Germinal center (tissue), 1 donor: ENCODE measurements around the gene ZNF319.
"Not testable (repeated sequence)": the region's sequence is repeated elsewhere in the genome, so short reads cannot be mapped to it uniquely, and the experiment has no call there.

Experiments used
- DNase-seq: peaks from one replicate; pipeline ENCODE4 v3.0.0; 2012; ENCODE audit warnings: mixed read lengths, low spot score

Gene ZNF319

DNA sequence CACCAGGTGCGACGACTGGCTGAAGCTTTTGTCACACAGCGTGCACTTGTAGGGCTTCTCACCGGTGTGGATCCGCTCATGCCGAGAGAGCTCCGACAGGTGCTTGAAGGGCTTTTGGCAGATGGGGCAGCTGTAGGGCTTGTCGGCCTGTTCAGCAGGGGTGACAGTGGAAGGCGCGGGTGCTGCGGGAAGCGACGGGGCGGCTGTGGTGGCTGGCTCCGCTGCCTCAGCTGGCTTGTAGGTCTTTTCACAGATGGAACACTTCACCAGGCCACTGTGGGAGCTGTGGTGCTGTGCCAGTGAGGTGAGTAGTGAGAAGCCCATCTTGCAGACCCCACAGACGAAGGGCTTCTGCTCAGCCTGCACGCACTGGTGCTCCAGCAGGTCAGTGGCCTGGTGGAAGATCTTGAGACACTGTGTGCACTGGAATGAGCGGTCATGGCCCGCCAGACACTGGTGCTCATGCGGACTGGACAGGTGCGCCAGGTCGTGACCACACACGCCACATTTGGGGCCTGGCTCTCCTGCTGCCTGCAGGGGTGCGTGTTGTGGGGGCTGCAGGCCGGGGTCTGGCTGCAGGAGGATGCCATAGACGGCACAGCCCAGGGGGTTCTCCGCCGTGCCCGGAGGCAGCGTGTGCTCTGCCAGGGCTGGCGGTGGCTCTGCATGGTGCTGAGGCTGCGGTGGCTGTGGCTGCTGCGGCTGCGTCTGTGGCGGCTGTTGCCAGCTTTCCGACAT is 2.8 kb downstream of the ZNF319 start:
- DNase-seq: no peak

DNA sequence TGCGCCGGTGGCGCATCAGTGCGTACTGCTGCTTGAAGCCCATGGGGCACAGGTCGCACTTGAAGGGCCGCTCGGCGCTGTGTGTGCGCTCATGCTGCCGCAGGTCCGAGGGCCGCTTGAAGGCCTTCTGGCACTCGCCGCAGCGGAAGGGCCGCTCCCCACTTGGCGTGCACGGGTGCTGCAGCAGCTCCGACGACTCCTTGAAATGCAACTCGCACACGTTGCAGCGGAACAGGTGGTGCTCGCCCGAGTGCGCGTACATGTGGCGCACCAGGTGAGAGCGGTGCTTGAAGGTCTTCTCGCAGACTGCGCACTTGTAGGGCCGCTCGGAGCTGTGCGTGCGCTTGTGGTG is 3.3 kb downstream of the ZNF319 start:
- no peak for DNase-seq

DNA sequence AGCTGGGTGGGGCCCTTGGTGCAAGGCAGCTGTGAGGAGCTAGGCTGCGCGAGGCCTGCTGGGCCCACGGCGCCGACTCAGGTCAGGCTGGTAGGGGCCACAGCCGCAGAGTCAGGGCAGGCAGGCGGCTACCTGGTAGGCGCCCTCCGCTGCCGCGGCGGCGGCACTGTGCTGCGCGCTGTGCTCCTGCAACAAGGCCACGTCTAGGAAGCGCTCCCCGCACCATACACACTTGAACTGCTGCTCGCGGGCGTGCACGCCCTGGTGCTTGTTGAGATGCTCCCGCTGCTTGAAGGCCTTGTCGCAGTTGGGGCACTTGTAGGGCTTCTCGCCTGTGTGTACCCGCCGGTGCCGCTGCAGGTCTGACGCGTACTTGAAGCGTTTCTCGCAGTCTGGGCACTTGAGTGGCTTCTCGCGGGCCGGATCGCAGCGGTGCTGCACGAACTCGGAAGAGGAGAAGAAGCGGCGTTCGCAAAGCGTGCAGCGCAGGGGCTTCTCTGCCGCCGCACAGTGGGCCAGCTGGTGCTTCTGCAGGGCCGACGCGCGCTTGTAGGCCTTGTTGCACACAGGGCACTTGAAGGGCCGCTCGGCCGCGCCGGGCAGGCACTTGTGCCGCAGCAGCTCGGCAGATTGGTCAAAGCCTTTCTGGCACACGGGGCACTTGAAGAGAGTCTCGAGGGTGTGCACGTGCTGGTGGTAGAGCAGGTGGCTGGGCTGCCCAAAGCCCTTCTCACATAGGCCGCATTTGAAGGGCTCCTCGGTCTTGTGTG is 3.9 kb downstream of the ZNF319 start:
- no peak for DNase-seq

DNA sequence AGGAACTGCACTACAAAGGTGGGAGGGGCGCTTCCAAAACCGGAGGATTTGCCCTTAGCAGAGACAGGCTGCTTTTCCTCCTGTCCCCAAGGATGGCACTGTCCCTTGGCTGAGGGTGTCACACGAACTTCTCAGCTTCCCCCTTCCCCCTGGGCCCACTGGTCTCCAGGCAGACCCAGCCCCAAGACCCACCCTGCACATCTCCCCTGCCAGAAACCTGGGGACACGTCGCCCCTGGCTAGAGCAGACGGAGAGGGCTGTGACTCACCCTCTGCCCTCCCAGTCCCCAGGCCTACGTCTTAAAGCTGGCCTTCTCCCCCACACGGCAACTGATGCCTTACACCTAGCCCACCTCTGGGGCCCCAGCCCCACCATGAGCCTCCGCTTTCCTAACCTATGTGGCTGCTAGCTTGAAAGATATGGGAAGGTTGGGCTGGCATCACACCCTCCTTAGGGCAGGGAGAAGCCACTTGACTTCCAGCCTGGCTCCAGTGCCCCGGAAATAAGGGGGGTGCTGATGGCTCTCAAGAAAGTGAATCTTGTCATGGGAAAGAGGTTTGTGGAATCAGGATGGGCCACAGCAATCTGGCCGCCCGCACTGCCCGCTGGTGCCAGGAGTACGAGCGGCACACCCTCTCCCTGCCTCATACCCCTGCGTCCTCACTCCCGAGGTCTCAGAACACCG is 4.6 kb downstream of the ZNF319 start:
- no peak for DNase-seq

DNA sequence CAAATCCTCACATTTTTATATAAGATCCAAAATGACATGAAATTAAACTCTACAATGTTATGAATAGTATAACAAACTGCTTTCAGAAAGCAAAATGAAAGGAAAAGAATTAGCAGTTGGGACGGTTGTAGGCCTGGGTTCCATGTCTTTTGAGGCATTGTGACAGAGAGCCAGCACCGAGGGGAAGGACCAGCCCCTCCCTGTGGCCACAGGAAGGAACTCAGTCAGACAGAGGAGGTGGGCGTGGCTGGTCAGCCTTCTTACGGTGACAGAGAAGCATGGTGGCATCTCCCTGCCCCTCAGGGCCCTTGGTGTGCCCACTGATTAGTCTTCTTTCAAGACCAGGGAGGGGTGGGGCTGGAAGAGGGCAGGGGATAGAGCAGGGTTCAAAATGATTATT is 5.7 kb downstream of the ZNF319 start:
- DNase-seq: no peak

DNA sequence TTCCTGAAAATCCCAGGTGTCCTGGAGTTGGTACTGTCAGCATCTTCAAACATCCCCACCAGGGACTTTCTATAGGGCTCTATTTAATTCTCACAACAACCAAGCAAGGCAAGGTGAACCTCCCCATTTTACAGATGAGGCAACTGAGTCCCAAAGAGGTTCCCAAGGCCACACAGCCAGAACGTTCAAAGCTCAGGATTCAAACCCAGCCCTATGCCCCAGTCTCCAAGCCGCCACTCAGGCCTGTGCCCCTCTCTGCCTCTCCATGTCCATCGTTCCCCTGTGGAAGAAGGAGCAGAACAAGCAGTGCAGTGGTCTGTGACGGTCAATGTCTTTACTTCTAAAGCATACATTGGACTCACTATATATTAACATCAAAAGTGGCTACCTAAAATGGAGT is 6.1 kb downstream of the ZNF319 start:
- DNase-seq: no peak

DNA sequence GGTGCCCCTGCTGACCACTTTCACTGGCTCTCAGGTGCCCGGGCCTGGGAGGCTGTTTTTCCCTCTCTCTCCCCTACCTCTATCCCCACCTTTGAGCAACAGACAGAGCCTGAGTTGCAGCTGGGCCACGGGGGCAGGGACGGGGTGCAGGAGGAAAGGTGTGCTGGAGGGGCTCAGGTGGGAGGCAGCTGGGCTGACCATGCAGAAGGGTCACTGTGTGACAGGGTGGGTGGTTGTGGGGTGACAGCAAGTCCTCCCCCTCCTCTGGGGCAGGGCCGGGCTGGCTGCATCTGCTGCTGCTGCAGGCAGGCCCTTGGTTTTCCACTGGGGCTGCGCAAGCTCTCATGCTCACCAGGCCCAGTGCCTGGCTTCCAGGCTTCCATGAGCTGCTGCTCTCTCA is 6.6 kb downstream of the ZNF319 start:
- DNase-seq: no peak

DNA sequence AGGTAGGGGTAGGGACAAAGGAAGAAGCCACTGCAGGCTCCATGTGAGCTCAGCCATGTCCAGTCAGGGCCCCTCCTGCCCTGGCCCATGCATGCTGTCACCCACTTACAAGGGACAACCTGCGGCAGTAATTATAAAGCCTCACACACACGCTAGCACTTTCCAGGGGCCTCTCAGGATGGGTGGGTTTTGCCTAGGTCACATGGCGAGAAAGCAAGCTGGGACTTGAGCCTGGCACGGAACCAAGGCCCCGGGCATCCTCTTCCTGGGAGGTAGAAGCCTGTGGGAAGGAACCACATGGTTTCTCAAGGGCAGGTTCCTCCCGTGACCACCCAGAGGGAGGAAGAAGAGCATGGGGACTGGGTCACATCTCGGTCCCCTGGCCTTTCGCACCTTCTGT is 7.0 kb downstream of the ZNF319 start:
- no peak for DNase-seq

DNA sequence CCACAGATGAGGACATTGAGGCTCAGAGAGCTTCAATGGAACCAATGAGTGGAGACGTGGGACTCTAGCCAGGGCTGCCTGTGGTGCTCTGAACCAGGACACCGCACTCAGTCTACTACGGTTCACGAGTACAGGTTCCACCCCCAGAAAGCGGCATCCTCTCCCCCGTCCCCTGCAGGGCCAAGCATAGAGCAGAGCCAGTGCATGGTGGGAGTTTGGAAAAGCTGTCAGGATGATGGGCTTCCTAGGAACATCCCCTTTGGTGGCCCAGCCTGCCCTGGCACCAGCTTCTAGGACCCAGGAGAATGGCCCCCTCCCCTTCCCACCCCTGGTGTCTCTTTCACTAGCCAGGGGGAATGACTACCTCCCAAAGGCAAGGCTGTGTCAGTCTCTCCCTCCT is 8.4 kb downstream of the ZNF319 start:
- no peak for DNase-seq

DNA sequence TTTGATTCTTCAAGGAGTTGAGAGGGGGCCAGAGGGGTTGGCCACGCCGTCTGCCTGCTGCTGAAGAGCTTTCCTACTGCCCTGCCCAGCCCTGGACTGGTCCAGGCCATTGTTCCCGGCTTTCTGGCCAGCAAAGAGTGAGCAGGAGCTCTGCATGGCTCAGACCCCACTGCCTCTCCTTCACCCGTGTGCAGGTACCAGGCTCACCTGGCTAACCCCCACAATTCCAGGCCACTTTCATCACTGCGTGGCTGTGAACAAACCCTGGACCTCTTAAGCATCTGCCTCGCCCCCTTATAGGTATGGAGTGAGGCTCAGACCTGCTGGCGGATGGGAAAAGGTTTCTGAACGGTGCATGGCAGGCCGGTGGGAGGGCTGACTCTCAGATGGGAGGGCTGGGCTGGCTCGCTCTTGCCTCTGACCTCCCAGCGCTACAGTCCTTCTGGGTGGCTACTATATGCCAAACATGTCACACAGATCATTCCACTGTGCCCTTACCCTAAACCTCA is 8.9 kb downstream of the ZNF319 start:
- DNase-seq: no peak

DNA sequence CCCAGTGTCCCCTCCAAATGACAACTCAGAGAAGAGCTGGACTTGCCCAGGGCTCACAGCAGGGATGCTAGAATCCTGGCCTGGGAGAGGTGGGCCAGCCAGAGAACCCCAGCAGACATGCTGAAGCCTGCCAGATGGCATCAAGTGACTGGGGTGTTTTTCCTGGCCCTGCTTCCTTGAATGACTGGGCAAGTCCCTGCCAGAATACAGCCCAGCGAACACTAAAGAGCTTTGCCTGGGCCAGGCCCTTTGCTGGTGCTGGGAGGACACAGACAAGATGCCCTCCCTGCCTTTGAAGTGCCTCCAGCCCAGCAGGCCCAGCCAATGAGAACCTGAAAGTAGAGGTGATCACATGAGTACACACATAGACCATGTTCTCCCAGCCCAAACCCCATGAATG is 11.5 kb downstream of the ZNF319 start:
- DNase-seq: no peak

DNA sequence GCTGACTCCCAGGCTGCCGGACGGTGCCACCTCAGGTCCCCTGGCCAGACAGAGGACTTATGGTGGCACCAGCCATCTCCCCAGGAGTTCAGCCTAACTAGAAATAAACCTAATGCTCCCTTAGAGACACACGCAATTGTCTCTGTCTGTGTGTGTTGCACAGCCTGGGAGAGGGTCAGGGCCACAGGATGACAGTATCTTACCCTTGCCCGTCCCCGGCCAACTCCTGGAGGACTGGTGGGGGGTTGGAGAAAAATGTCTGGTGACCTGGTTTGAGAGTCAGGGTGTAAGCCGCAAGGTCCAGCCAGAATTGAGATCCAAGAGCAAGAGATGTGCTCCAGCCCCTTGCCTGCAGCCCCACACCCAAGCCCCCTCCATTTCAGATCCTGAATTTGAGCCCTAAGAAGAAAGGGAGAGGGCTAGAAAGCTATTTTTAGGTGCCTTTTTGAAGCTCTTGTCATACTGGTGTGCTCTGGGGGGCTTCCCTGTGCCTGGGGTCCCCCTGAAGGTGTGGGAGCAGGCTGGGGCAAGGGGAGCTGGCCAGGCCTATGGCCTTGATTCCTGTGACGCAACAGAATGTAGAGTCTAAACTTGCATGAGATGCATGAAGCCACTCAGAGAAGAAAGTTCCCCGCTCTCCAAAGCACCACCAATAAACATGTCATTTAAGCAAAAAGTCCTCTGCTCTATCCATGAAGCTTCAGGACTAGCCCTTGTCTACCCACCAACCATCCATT is 12.9 kb downstream of the ZNF319 start:
- DNase-seq: no peak

DNA sequence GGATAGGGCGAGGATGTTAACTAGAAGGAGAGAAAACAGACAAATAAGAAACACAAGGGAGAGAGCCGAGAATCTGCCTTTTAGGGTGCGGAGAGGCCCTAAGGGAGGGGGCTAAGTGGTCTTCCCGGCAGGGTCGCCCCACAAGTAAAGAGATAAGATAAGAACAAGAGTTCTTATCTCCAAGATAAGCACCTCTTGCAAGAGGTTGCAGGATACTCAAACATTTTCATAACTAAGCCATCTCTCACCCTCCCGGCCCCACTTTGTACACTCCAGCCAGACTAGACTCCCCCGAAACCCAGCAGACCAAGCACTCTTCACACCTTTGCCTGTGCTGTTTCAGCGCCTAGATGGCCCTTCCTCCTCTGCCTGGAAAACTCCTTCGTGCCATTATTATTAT is 14.3 kb downstream of the ZNF319 start:
- DNase-seq: no peak

DNA sequence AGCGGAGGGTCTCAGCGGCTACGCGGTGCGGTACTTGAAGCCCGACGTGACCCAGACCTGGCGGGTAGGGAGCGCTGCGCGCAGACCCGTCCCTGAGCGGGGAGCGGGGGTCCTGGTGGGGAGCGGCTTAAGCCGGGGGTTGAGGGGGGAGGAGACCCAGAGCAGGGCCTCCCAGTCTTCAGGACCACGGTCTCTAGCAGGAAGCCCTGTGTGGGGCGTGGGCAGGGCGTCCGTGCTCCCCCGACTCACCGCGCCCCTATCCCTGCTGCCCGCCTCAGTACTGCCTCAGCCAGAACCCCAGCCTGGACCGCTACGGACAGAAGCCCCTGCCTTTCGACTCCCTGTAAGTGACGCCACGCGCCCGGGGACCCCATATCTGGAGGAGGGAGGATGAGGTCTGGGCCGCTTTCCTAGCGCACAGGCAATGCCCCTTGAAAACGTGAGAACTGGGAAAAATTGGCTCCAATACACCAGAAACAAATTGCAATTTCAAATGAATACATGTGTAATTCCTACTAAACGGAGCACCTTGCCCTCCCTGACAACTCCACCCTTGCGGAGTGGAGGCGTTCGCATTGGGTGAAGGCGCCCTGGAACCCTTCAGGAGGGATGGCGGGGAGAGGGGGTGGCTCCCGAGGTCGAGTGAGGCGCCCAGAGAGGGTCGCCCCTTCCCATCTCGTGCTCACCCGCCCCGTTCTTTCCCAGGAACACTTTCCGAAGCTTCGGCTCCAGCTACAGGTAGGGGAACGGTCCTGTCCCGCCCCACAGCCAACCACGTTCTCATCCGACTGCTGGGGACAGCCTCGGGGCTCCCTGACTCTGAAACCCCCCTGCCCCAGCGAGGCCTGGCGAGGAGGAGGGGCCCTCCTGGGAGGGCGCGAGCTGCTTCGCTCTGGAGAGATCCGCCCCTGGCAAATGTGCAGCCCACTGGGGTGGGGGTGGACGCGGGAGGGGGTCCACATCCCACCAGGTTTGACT is 15.0 kb downstream of the ZNF319 start:
- peak; percentile 58 for DNase-seq

DNA sequence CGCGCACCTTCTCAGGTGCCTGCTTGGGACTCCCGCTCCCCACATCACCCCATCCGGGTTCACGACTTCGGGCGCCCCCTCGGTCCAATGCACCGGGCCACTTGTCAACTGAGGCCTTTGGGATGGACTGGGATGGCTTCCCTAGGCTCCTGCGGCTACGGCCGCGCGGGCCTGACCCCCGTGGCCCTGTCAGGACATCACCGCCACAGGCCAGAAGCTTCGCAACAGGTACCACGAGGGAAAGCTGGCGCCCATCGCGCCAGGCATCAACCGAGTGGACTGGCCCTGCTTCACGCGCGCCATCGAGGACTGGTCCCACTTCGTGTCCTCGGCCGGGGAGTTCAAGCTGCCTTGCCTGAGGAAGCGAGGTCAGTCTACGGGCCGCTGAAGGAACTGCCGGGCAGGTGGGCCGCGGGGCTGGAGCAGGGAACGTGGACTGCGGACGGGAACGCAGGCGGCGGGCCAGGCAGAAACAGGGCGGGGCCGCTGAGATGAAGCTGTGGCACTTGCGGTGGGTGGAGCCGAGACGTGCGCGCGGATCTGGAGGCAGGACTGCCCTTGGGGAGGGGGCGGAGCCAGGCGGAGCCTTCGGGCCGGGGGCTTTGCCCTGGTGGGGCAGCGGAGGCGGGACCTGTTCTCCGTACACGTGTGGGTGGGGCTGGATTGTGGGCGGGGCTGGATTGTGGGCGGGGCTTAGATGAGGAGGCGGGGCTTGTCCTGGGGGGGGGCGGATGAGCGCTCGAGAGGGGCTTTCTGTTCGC is 15.8 kb downstream of the ZNF319 start:
- peak; percentile 91 for DNase-seq

DNA sequence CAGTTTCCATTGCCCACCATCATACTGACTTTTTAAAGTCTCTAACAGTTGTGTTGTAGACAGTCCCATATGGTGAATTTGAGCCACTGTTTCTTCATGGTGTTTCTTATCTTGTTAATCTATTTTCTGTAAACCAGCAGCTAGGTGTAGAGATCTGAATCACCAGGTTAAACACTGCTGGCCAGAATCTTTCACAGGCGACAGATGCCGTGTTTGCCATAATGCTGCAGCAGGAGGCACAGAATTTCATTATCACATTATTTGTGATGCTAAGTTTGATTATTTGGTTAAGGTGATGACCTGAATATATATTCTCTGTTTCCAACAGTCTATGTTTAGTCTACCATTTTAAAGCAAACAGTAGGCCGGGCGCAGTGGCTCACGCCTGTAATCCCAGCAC is 18.1 kb downstream of the ZNF319 start:
- DNase-seq: no peak

DNA sequence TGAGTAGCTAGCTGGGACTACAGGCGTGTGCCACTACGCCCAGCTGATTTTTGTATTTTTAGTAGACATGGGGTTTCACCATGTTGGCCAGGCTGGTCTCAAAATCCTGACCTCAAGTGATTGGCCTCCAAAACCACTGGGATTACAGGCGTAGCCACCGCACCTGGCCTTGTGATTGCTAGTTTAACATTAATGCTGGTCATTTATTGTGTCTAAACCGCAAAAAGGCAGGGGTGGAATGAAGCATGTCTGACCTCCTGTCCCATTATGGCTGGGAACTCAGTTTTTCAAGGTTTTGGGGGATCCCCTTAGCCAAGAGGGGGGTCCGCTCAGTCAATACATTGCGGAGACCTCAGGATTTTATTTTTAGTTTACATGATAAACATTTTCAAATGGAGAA is 18.8 kb downstream of the ZNF319 start:
- no peak for DNase-seq

DNA sequence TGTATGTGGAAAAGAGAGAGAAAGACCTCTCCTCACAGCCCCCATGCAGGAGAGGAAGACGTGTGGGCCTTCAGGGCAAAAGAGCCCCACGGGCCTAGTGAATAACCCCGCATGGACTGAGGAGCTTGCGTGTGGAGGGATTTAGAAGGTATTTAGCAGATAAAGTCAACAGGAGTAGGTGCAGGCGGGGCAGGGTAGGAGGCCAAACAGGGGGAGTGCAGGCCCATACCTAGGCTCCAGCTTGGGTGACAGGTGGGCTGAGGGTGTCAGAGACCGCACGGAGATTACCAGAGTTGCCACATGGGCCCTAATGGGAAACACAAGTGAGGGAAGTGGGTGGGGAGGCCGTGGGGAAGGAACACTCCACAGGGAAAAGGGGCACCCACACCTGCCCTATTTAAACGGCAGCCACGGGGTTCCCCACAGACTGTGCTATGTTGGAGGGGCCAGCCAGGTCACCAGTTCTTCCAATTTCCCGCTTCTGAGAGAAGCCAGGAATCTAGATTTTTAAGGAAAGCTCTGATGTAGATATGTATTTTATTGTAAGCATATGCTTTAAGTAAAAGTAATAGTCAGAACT is 21.4 kb downstream of the ZNF319 start:
- no peak for DNase-seq

DNA sequence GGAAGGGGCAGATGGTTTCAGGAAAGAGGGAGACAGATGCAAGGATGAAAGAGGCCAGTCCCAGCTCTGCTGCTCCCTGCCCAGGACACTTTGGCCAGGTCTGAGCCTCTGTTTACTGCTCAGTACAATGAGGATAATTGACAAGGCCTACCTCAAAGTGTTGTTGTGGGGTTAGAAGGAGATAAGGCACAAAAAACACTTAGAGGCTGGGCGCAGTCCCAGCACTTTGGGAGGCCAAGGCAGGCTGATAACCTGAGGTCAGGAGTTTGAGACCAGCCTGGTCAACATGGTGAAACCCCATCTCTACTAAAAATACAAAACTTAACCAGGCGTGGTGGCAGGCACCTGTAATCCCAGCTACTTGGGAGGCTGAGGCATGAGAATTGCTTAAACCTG is 22.4 kb downstream of the ZNF319 start:
- not testable (repeated sequence) for DNase-seq
